Stimulated activated naive CD4-positive, alpha-beta T cell treated with Interleukin-2 at 50 U/mL for 16 hours (primary cell): ENCODE results near the gene RBFA.

Source experiments
- DNase-seq: peaks from one replicate; lab custom pipeline; 2025; lab: John Stamatoyannopoulos, UW

RBFA gene

GRCh38 chr18:80029690-80030089 lies 4.5 kb upstream of the RBFA start:
- DNase-seq: no peak

DNA sequence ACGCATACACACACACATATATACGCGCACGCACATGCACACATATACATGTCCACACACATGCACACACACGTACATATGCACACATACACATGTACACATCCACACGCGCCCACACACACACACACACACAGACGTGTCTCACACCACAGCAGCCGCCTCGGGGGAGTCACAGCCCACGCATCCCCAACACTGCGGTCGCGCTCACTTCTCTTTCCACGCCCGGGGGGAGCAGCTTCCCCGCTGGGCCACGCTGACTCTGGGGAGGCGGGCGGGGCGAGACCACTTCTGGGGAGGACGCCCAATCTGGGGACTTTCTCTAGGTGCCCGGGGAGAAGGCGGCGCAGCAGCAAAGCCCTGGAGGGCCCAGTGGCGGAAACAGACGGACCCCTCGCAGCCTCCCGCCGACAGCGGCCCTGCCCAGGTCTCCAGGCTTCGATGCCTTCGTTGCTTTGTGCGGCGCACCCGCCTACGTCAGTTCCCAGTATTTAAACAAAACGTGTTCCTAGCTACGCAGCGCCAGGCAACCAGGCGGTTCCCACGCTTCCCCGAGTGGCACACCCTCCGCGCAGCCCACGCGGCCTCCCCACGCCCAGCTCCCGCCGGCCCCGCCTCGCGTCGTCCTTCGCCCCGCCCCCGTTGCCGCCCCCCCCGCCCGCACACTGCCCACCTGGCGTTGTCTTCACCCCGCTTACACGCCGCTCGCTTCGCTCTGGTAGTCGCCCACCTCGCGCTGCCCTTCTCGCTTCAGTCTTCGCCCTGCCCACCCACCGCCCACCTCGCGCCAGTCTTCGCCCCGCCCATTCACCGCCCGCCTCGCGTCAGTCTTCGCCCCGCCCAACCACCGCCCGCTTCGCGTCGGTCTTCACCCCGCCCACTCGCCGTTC lies 810 bp upstream of the RBFA start:
- peak; percentile 83 for DNase-seq

GRCh38 chr18:80034852-80035406 lies 695 bp downstream of the RBFA start:
- no peak for DNase-seq

DNA sequence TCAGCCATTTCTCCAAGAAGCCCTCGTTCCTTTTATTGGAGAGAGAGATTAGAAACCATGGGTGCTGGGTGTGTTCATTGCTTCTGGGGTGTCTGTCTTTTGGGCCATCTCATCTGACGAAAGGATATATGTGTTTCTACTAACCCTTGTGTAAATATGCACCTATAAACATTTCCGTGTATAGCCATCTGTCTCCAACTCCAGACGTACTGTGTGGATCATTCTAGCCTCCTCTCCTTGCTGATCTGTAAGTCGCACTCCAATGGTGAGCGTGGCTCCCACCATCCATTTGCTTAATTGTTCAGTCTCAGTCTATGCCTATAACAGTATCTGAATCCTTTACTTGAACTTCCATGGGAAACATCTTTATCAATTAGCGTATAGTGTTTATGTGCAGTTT lies 1.8 kb downstream of the RBFA start:
- DNase-seq: no peak

DNA sequence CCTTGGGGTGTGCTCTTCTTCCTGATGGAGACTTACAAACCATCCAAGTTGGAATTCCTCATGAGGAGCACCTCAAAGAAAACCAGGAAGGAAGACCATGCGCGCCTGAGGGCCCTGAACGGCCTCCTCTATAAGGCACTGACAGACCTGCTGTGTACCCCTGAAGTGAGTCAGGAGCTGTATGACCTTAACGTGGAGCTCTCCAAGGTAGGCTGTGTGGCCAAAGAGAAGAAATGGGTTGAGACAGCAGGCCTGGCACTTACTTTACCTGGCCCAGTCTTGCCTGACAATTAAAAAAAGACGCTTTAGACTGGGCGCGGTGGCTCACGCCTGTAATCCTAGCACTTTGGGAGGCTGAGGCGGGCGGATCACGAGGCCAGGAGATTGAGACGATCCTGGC lies 3.1 kb downstream of the RBFA start:
- no peak for DNase-seq

- no peak for DNase-seq
These were observed 3.8 kb downstream of the RBFA start for GRCh38 chr18:80037869-80038630.

DNA sequence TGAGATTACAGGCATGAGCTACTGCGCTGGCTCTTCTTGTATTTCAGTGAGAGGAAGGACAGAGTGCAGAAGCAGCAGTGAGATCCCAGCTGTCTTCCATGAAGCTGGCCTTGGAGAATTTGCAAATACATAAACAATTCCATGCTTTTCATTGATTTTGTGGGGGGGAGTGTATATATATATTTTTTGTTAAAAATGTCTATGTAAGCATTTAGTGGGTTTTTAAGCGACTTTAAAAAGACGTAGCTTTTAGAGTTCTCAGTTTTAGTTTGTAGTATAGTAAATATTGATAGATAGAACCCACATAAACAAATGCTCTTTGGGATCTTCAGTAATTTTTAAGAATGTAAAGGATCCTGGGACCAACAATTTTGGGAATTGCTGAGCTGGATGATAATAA lies 6.3 kb downstream of the RBFA start:
- DNase-seq: no peak

DNA sequence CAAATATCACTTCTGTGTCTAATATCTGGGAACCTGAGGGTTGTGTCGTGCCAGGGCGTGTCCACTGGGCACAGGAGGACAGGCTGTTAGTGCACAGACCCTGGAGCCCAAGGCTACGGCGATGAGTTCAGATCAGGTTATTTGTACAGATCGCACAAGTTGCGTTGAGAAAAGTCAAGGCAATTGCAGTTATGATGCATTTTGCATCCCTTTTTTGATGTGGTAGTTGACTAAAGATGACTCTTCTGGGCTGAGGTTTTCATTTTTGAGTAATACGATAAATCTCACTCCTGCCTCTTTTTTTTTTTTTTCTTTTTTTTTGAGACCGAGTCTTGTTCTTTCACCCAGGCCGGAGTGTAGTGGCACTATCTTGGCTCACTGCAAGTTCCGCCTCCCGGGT lies 7.2 kb downstream of the RBFA start:
- DNase-seq: no peak

DNA sequence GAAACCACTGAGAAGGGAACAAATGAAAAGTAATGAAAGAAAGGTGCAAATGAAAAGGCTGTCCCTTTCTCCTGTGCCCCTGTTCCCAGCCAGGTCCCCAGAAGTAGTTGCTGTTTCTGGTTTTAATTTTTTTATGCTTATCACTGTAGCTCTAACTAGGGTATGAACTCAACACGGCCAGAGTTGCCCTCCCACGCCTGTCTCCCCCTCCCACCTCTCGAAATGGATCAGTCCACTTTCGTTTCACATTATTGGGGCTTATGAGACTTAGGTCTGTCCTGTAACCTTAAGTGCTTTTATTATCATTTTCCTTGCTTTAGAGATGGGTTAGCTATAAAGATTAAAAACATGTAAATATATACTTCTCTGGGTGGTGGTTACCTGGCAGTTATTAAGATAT lies 8.6 kb downstream of the RBFA start:
- no peak for DNase-seq

DNA sequence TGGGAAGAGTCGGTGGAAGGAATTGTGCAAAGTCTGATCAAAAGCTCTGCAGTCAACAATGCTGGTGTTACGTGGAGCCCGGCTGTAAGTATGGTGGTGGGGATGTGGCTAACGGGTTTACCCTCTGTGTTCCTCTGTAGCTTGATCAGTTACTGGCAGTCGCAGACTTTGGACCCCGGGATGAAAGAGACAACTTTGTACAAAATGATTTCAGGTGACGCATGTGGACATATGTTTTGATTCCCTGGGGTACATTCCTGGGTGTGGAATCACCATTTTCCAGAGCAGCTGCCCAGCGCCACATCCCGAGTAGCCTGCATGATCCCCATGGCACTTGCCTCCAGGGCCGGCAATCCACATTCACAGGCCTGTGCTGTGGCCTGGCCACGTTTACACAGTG lies 9.8 kb downstream of the RBFA start:
- no peak for DNase-seq

DNA sequence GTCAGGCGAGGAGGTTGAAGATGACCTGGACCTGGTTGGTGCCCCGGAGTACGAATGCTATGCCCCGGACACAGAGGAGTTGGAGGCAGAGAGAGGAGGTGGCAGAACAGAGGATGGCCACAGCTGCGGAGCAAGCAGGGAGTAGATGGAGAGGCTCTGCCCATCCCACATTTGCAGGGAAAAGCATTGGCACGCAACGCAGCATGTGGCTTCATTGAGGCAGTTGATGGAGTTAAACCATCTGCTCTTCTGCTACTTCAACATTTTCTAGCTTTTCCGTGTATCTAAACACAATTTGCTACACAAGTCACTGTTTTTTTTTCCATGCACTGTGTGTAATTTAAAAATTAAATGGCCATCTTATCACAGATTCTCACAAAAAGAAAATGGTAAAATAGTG lies 11.8 kb downstream of the RBFA start:
- DNase-seq: no peak

- no peak for DNase-seq
These were observed 12.2 kb downstream of the RBFA start for GRCh38 chr18:80046431-80046830.

DNA sequence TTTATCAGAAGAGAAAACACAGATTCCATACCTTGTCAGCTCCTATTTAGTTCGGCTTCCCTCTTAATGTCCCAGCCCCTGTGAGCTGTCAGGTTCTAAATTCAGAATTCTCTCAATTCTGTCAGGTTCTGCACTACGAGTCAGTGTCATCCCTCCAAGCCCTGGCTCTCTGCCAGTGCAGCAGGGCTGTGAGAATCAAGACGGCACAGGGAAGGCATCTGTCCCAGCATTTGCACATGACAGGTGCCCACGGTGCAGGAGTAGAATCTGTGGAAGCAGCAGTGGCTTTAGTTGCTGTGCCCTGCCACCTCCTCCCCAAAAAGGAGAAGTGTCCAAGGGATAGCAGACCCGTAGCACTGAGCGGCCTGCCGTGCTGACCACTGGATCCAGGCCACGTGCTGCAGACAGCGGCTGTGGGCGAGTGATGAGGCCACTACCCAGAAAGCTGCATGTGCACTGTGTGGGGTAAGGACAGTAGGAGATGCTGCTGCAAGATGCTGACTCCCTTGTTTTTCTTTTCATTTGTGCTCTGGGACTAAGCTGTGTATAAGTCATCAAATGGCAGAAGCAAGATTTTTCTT lies 12.8 kb downstream of the RBFA start:
- DNase-seq: no peak

DNA sequence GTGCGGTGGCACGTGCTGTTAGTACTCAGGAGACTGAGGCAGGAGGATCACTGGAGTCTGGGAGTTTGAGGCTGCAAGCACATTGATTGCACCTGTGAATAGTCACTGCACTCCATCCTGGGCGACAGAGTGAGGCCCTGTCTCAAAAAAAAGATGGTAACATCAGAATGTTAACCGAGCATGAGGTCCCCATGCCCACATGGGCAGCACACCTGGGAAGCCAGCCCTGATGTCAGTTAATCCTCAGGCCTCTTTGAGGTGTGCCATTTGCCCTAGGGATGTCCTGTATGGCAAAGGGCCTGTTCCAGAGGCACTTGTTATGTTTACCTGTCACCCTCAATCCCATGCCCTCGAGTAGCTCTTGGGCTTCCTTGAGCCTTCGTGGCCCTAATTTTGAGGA lies 16.6 kb downstream of the RBFA start:
- no peak for DNase-seq

- DNase-seq: no peak
These were observed 21.9 kb downstream of the RBFA start for GRCh38 chr18:80056095-80056494.

DNA sequence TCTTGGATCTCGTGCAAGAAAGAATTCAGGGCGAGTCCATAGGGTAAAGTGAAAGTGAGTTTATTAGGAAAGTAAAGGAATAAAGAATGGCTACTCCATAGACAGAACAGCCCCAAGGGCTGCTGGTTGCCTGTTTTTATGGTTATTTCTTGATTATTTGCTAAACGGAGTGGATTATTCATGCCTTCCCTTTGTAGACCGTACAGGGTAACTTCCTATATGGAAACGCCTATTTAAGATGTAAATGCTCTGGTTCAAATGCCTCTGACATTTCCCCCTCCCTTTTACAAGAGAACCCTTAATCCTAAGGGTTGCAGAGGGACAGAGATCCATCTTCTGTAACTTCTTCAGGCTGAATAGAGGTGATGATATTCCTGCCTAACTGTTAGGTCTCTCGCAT lies 25.7 kb downstream of the RBFA start:
- DNase-seq: no peak

DNA sequence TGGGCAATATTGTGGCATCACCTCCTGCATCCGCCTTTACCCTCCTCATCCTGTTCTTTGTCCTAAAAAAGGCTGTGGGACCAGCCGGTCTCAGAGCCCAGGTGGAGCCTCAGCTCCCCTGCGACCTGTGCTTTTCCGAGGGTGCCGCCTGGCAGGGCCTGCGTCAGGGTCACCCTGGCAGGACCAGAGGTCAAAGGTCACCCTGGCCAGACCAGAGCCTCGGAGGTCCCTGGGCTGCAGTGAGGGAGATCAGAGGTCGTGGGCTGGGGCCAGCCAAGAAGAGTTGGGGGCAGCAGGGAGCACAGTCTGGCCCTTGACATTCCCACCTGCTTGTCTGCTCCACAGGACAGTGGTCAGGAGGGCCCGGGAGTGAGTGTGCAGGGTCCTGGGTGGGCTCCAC lies 31.5 kb downstream of the RBFA start:
- DNase-seq: no peak

DNA sequence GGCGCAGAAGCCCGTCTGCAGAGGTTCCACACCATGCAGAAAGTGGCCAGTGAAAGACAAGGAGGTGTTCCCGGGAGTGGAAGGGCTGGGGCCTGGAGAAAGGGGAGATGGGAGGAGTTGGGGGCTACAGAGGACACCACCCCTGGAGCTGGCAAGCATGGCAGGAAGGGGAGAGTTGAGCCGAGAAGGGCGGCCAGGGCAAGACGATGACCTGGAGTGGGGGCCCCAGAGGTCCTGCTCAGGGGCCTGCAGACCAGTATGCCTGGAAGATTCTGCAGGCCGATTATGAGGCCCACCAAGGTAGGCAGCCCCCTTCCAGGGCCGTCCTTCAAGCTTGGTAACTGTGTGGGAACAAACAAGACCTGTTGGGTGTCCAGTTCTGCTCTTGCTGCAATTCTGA lies 33.1 kb downstream of the RBFA start:
- DNase-seq: no peak

- no peak for DNase-seq
These were observed 33.7 kb downstream of the RBFA start for GRCh38 chr18:80067897-80068296.

GRCh38 chr18:80068571-80069272 lies 34.5 kb downstream of the RBFA start:
- DNase-seq: no peak

- no peak for DNase-seq
These were observed 36.6 kb downstream of the RBFA start for GRCh38 chr18:80070825-80071224.

- no peak for DNase-seq
These were observed 39.9 kb downstream of the RBFA start for GRCh38 chr18:80074183-80074582.
